NCI-H1436 (cell line): ENCODE results near the gene FHIT.

Source experiments
- DNase-seq: peaks from one replicate; lab custom pipeline; 2025; lab: John Stamatoyannopoulos, UW

FHIT gene

GRCh38 chr3:60759439-60759838 lies 491.8 kb downstream of the FHIT start:
- DNase-seq = no peak

- no peak for DNase-seq
Measured at GRCh38 chr3:60758831-60759230, 492.4 kb downstream of the FHIT start.

GRCh38 chr3:60758171-60758570 lies 493.1 kb downstream of the FHIT start:
- DNase-seq = no peak

- no peak for DNase-seq
Measured at GRCh38 chr3:60757724-60758123, 493.5 kb downstream of the FHIT start.

GRCh38 chr3:60756241-60757030 lies 494.8 kb downstream of the FHIT start:
- no peak for DNase-seq

GRCh38 chr3:60755094-60755493 lies 496.2 kb downstream of the FHIT start:
- DNase-seq = no peak

GRCh38 chr3:60754617-60755016 lies 496.6 kb downstream of the FHIT start:
- DNase-seq = no peak

GRCh38 chr3:60752809-60753208 lies 498.4 kb downstream of the FHIT start:
- no peak for DNase-seq

- DNase-seq = no peak
Measured at GRCh38 chr3:60746695-60747416, 504.4 kb downstream of the FHIT start.

GRCh38 chr3:60746043-60746638 lies 505.1 kb downstream of the FHIT start:
- DNase-seq = no peak

GRCh38 chr3:60743631-60744164 lies 507.6 kb downstream of the FHIT start:
- DNase-seq = no peak

- no peak for DNase-seq
Measured at GRCh38 chr3:60742606-60743145, 508.6 kb downstream of the FHIT start.

GRCh38 chr3:60737633-60738399 lies 513.4 kb downstream of the FHIT start:
- no peak for DNase-seq

- no peak for DNase-seq
Measured at GRCh38 chr3:60730371-60730770, 520.9 kb downstream of the FHIT start.

GRCh38 chr3:60729056-60729455 lies 522.2 kb downstream of the FHIT start:
- no peak for DNase-seq

GRCh38 chr3:60728006-60728405 lies 523.2 kb downstream of the FHIT start:
- DNase-seq = no peak

- no peak for DNase-seq
Measured at GRCh38 chr3:60720736-60721135, 530.5 kb downstream of the FHIT start.

GRCh38 chr3:60716573-60716972 lies 534.7 kb downstream of the FHIT start:
- no peak for DNase-seq

GRCh38 chr3:60708191-60708975 lies 542.9 kb downstream of the FHIT start:
- no peak for DNase-seq

- no peak for DNase-seq
Measured at GRCh38 chr3:60707452-60708020, 543.7 kb downstream of the FHIT start.
